Measurements from ENCODE around the gene GPD1L. TPM values are rescaled to one million over a fixed set of nuclear protein-coding genes. Genes with fewer than 3 reads are reported as not detected.
A peak's percentile ranks its signal among the peaks of the same experiment; 100 is the strongest.

Gene GPD1L
- total RNA-seq, 1 donor from 2014 or later, result 54.3 TPM

DNA sequence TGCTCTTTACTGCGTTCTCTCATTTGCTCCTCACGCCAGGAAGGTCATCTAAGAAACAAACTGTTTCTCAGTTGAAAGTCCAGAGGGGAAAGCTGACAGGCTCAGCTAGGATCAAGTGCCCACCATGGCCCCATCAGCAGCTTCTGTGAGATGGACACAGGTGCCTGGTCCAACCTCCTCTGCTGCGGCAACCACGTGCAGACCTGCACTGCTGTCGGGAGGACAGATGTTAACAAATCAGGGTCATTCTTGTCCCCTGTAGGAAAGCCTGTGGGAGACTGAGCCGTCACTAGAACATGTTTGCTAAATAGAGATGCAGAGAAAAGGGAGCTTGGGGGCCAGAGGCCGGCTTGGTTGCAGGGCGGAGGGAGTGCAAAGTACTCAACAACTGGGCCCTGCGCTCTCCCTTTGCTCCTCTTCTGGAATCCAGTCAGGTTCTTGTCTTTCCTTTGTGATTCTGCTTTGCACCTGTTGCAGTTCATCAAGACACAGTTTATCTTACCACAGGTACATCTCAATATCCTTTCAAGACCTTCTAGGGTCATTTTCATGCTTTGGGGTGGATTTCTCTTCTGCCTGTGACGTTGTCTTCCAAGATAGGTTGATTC is 20.9 kb downstream of the GPD1L start:
- Histone ChIP-seq H3K9ac (ENCODE audit: low read depth in 1 of 3, low read length in 3 of 3) (peak overlapping the region in 1 of 3 donors; percentile 33), H3K27ac (ENCODE audit: low read depth, low read length) (no peak overlapping the region), H3K4me3 (ENCODE audit: low read length in 3 of 3) (peak overlapping the region in 1 of 3 donors; percentile 17), H3K4me1 (ENCODE audit: control insufficient read depth in 3 of 3, insufficient read depth in 3 of 3, low read length in 3 of 3) (peaks cover 13 to 42% (median 27%) of the 10 kb centered on the region in 3 donors), H3K9me3 (ENCODE audit: control insufficient read depth in 3 of 3, low read length in 3 of 3) (no peaks in the 10 kb centered on the region), H3K36me3 (ENCODE audit: control insufficient read depth in 3 of 3, insufficient read depth in 3 of 3, low read length in 3 of 3) (peaks cover 0 to 9% (median 7%) of the 10 kb centered on the region in 3 donors), H3K27me3 (ENCODE audit: control insufficient read depth in 3 of 3, insufficient read depth in 3 of 3, low read length in 3 of 3) (no peaks in the 10 kb centered on the region)

DNA sequence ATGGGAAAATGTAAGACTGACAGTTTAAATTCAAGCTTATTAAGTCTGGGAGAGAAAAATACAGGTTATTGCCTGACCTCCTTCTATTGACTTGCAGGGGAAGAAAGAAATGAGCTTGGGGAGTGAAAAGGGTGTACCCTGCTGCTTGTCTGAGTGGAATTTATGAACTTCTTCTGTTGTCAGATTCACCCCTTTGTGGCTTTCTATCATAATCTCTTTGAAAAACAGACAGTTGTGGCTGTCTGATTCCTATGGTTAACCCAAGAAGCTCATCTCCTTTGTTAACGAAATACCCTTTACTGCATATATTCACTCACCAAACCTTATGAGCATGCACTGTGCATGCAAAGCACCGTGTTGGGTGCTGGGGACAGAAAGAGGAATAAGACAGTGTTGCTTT is 22.5 kb downstream of the GPD1L start:
- Histone ChIP-seq H3K36me3 (ENCODE audit: control insufficient read depth in 3 of 3, insufficient read depth in 3 of 3, low read length in 3 of 3) (peaks cover 0 to 9% (median 7%) of the 10 kb centered on the region in 3 donors), H3K4me1 (ENCODE audit: control insufficient read depth in 3 of 3, insufficient read depth in 3 of 3, low read length in 3 of 3) (peaks cover 13 to 43% (median 35%) of the 10 kb centered on the region in 3 donors), H3K4me3 (ENCODE audit: low read length in 3 of 3) (no peak overlapping the region), H3K9ac (ENCODE audit: low read depth in 1 of 3, low read length in 3 of 3) (no peak overlapping the region), H3K9me3 (ENCODE audit: control insufficient read depth in 3 of 3, low read length in 3 of 3) (no peaks in the 10 kb centered on the region), H3K27me3 (ENCODE audit: control insufficient read depth in 3 of 3, insufficient read depth in 3 of 3, low read length in 3 of 3) (no peaks in the 10 kb centered on the region), H3K27ac (ENCODE audit: low read depth, low read length) (no peak overlapping the region)

DNA sequence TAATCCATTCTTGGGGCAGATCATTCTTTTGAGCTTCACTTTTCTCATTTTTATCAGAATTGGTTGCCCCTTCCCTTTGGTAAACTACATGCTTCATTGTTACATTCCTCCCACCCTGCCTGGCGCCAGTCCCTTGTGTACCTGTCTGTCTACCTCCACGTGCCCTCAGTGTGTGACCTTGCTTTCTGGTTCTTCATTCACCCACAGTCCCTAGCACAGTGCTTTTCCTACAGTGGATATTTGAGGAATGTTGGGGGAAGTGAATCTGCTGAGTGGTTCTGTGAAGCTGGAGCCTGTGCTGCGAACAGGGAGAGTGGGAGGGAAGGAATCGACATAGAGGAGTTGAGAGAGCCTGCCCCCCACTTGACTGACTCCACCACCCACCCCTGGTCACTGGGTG is 23.4 kb downstream of the GPD1L start:
- Histone ChIP-seq H3K27ac (ENCODE audit: low read depth, low read length) (no peak overlapping the region), H3K9me3 (ENCODE audit: control insufficient read depth in 3 of 3, low read length in 3 of 3) (no peaks in the 10 kb centered on the region), H3K4me1 (ENCODE audit: control insufficient read depth in 3 of 3, insufficient read depth in 3 of 3, low read length in 3 of 3) (peaks cover 13 to 43% (median 35%) of the 10 kb centered on the region in 3 donors), H3K27me3 (ENCODE audit: control insufficient read depth in 3 of 3, insufficient read depth in 3 of 3, low read length in 3 of 3) (no peaks in the 10 kb centered on the region), H3K4me3 (ENCODE audit: low read length in 3 of 3) (no peak overlapping the region), H3K9ac (ENCODE audit: low read depth in 1 of 3, low read length in 3 of 3) (no peak overlapping the region), H3K36me3 (ENCODE audit: control insufficient read depth in 3 of 3, insufficient read depth in 3 of 3, low read length in 3 of 3) (peaks cover 0 to 9% (median 7%) of the 10 kb centered on the region in 3 donors)

DNA sequence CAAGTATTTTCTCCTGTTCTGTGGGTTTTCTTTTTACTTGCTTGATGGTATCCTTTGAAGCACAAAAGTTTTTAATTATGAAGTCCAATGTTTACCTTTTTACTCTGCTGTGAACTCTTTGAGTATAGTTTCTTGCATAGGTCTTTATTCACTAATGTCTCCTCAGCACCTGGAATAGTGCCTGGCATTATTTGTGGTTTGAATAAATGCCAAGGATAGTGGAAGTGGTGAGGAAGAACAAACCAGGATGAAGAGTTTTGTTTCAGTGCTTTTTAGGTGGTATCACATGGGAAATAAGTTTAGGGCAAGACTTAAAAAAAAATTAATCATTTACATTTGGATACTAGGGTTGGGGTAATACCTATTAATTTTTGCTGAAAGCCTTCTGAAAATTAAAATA is 25.7 kb downstream of the GPD1L start:
- no peak overlapping the region for H3K9ac ChIP-seq (ENCODE audit: low read depth in 1 of 3, low read length in 3 of 3)
- H3K4me3 ChIP-seq (ENCODE audit: low read length in 3 of 3), result no peak overlapping the region
- no peak overlapping the region for H3K27ac ChIP-seq (ENCODE audit: low read depth, low read length)
- H3K9me3 ChIP-seq (ENCODE audit: control insufficient read depth in 3 of 3, low read length in 3 of 3), result no peaks in the 10 kb centered on the region
- H3K4me1 ChIP-seq (ENCODE audit: control insufficient read depth in 3 of 3, insufficient read depth in 3 of 3, low read length in 3 of 3), result peaks cover 6 to 24% (median 18%) of the 10 kb centered on the region in 3 donors
- H3K27me3 ChIP-seq (ENCODE audit: control insufficient read depth in 3 of 3, insufficient read depth in 3 of 3, low read length in 3 of 3), result no peaks in the 10 kb centered on the region
- peaks cover 0 to 9% (median 7%) of the 10 kb centered on the region in 3 donors for H3K36me3 ChIP-seq (ENCODE audit: control insufficient read depth in 3 of 3, insufficient read depth in 3 of 3, low read length in 3 of 3)

DNA sequence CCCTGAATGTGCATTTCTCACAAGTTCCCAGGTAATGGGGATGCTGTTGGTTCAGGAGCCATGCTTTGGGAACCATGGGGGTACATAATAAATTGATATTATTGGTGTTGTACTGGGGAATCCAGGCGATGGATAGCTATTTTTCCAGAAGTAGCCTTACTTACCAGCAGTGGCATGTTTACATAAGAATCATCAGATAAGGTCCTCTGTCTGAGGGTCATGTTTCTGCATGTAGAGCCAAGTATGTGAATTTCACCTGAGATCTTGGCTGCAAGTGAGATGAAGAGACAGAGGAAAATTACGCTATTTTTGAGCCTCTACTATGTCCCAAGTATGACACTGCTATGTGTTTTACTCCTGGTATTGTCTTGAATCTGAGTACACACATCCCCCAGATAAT is 26.3 kb downstream of the GPD1L start:
- peaks cover under 1 to 22% (median 13%) of the 10 kb centered on the region in 3 donors for H3K4me1 ChIP-seq (ENCODE audit: control insufficient read depth in 3 of 3, insufficient read depth in 3 of 3, low read length in 3 of 3)

DNA sequence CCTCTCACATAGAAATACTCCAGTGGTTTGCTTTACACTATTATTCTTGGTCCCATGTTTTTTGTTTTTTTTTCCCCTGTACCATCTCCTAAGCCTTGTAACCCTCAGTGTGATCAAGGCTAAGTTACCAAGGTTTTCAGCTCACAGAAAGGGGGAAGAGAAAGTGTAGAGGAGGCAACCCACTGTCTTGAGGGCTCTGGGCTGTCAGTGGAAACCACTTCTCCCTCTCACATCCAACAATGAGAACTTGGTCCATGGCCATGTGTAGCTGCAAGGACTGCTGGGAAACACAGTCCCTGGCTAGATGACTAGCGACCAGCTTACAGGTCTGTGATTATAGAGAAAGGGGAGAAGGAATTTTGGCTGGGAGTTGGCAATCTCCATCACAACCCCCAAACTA is 30.3 kb downstream of the GPD1L start:
- H3K36me3 ChIP-seq (ENCODE audit: control insufficient read depth in 3 of 3, insufficient read depth in 3 of 3, low read length in 3 of 3), result peaks cover 0 to 6% (median 6%) of the 10 kb centered on the region in 3 donors
- no peak overlapping the region for H3K27ac ChIP-seq (ENCODE audit: low read depth, low read length)
- H3K4me1 ChIP-seq (ENCODE audit: control insufficient read depth in 3 of 3, insufficient read depth in 3 of 3, low read length in 3 of 3), result peaks cover 0 to 22% (median 17%) of the 10 kb centered on the region in 3 donors
- no peaks in the 10 kb centered on the region for H3K9me3 ChIP-seq (ENCODE audit: control insufficient read depth in 3 of 3, low read length in 3 of 3)
- no peaks in the 10 kb centered on the region for H3K27me3 ChIP-seq (ENCODE audit: control insufficient read depth in 3 of 3, insufficient read depth in 3 of 3, low read length in 3 of 3)
- no peak overlapping the region for H3K9ac ChIP-seq (ENCODE audit: low read depth in 1 of 3, low read length in 3 of 3)
- H3K4me3 ChIP-seq (ENCODE audit: low read length in 3 of 3), result no peak overlapping the region

More for the DNA sequence above, 26.3 kb downstream of the GPD1L start:
- Histone ChIP-seq H3K27me3 (ENCODE audit: control insufficient read depth in 3 of 3, insufficient read depth in 3 of 3, low read length in 3 of 3) (no peaks in the 10 kb centered on the region), H3K9me3 (ENCODE audit: control insufficient read depth in 3 of 3, low read length in 3 of 3) (no peaks in the 10 kb centered on the region), H3K9ac (ENCODE audit: low read depth in 1 of 3, low read length in 3 of 3) (no peak overlapping the region), H3K36me3 (ENCODE audit: control insufficient read depth in 3 of 3, insufficient read depth in 3 of 3, low read length in 3 of 3) (peaks cover 0 to 9% (median 7%) of the 10 kb centered on the region in 3 donors), H3K27ac (ENCODE audit: low read depth, low read length) (no peak overlapping the region), H3K4me3 (ENCODE audit: low read length in 3 of 3) (no peak overlapping the region)

DNA sequence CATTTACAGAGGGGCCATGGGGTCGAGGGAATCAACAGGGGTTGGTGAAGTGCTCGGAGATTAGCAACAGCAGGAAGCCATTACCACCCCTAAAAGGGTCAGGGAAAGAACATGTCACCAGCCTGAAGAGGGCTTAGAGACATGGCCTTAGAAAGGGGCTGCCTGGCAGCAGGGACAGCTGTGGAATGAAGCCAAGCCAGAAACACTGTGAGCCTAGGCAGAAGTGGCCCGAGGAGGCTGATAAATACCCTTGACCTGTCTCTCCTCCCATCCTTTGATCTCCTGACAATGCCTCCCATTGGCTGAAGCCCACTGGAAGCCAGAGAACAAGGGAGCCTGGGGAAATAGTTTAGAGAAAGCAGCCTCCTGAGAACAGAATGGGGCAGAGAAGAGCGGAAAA is 31.4 kb downstream of the GPD1L start:
- no peaks in the 10 kb centered on the region for H3K27me3 ChIP-seq (ENCODE audit: control insufficient read depth in 3 of 3, insufficient read depth in 3 of 3, low read length in 3 of 3)
- no peak overlapping the region for H3K4me3 ChIP-seq (ENCODE audit: low read length in 3 of 3)
- peaks cover 0 to 14% (median 8%) of the 10 kb centered on the region in 3 donors for H3K4me1 ChIP-seq (ENCODE audit: control insufficient read depth in 3 of 3, insufficient read depth in 3 of 3, low read length in 3 of 3)
- no peak overlapping the region for H3K9ac ChIP-seq (ENCODE audit: low read depth in 1 of 3, low read length in 3 of 3)
- no peak overlapping the region for H3K27ac ChIP-seq (ENCODE audit: low read depth, low read length)
- H3K36me3 ChIP-seq (ENCODE audit: control insufficient read depth in 3 of 3, insufficient read depth in 3 of 3, low read length in 3 of 3), result peaks cover 0 to 9% (median 8%) of the 10 kb centered on the region in 3 donors
- no peaks in the 10 kb centered on the region for H3K9me3 ChIP-seq (ENCODE audit: control insufficient read depth in 3 of 3, low read length in 3 of 3)

DNA sequence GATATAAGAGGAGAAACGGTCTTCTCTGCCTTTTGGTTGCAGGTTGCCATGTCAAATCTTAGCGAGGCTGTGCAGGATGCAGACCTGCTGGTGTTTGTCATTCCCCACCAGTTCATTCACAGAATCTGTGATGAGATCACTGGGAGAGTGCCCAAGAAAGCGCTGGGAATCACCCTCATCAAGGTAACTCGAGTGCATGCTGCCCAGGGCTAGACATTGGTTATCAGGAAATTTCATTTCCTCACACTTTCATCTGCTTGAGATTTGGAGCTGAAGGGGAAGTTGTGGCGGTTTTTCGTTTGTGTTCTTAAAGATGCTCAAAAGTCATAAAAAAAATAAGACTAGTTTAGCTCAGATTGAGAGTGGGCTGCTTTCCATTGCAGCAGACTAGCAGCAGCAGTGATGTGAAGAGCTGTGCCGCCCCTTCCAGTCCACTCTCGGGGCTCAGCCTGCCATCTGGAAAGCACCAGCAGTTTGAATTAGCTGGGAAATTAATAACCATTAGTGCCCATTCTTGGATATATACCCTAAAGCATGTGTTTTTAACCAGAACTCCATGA is 32.2 kb downstream of the GPD1L start:
- H3K9ac ChIP-seq (ENCODE audit: low read depth in 1 of 3, low read length in 3 of 3), result no peak overlapping the region
- peaks cover 0 to 9% (median 8%) of the 10 kb centered on the region in 3 donors for H3K36me3 ChIP-seq (ENCODE audit: control insufficient read depth in 3 of 3, insufficient read depth in 3 of 3, low read length in 3 of 3)
- no peaks in the 10 kb centered on the region for H3K27me3 ChIP-seq (ENCODE audit: control insufficient read depth in 3 of 3, insufficient read depth in 3 of 3, low read length in 3 of 3)
- H3K9me3 ChIP-seq (ENCODE audit: control insufficient read depth in 3 of 3, low read length in 3 of 3), result no peaks in the 10 kb centered on the region
- H3K4me3 ChIP-seq (ENCODE audit: low read length in 3 of 3), result no peak overlapping the region
- peaks cover 0 to 12% (median 6%) of the 10 kb centered on the region in 3 donors for H3K4me1 ChIP-seq (ENCODE audit: control insufficient read depth in 3 of 3, insufficient read depth in 3 of 3, low read length in 3 of 3)
- H3K27ac ChIP-seq (ENCODE audit: low read depth, low read length), result no peak overlapping the region

DNA sequence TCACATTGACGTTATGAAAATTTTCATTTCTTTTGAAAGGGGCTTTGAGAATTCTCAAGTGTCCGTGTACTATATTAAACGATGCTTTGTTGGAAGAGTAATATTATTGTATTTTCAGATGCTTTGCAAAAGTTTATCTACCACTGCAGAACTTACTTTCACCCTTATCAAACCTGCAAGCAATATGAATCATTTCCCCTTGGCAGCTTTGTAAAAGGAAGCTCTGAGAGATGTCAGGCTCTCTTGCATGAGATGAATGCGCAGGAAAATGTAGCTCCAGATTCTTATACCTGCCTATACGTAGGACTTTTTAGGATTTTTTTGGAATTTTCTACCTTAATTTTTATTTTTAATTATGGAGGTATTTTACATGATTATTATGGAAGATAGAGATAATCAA is 34.5 kb downstream of the GPD1L start:
- Histone ChIP-seq H3K36me3 (ENCODE audit: control insufficient read depth in 3 of 3, insufficient read depth in 3 of 3, low read length in 3 of 3) (peaks cover 5 to 10% (median 9%) of the 10 kb centered on the region in 3 donors), H3K27ac (ENCODE audit: low read depth, low read length) (no peak overlapping the region), H3K27me3 (ENCODE audit: control insufficient read depth in 3 of 3, insufficient read depth in 3 of 3, low read length in 3 of 3) (no peaks in the 10 kb centered on the region), H3K9ac (ENCODE audit: low read depth in 1 of 3, low read length in 3 of 3) (no peak overlapping the region), H3K4me1 (ENCODE audit: control insufficient read depth in 3 of 3, insufficient read depth in 3 of 3, low read length in 3 of 3) (peaks cover 0 to 20% (median 6%) of the 10 kb centered on the region in 3 donors), H3K4me3 (ENCODE audit: low read length in 3 of 3) (no peak overlapping the region), H3K9me3 (ENCODE audit: control insufficient read depth in 3 of 3, low read length in 3 of 3) (no peaks in the 10 kb centered on the region)
